ENCODE results near the gene GNA12.

GRCh38 chr7:2799253-2799652 lies 44.9 kb downstream of the GNA12 start:
- TF ChIP-seq POLR2A (IDR thresholded peaks at IDR 0.05; ENCODE audit: low read depth, low read length) = no peak
- TF ChIP-seq CTCF (conservative IDR thresholded peaks at IDR 0.05; ENCODE audit: low read depth, low read length) = no peak
- no peak for TF ChIP-seq RFX5 (IDR thresholded peaks at IDR 0.05; ENCODE audit: low read depth, low read length)
- TF ChIP-seq CEBPB (IDR thresholded peaks at IDR 0.05; ENCODE audit: low read depth, low read length) = no peak
- no peak for TF ChIP-seq RAD21 (IDR thresholded peaks at IDR 0.05; ENCODE audit: low read length)
- no peak for TF ChIP-seq FOS (IDR thresholded peaks at IDR 0.05; ENCODE audit: low read depth, low read length)
- TF ChIP-seq MXI1 (IDR thresholded peaks at IDR 0.05; ENCODE audit: borderline replicate concordance, low read depth, low read length) = no peak
- no peak for TF ChIP-seq CHD1 (IDR thresholded peaks at IDR 0.05; ENCODE audit: low read depth, low read length)
- no peak for TF ChIP-seq SMC3 (IDR thresholded peaks at IDR 0.05; ENCODE audit: low read depth, low read length)

Data from IMR-90 (cell line).